Upper lobe of right lung (tissue), 1 donor: ENCODE results near the gene VN1R2. TPM values are rescaled to one million over a fixed set of nuclear protein-coding genes. Genes with fewer than 3 reads are reported as not detected.
"Not testable (repeated sequence)": the region's sequence is repeated elsewhere in the genome, so short reads cannot be mapped to it uniquely, and the experiment has no call there.

Experiments used
- ATAC-seq: fragments of 200-7000 bp; cut with Tn5 transposase; one replicate; pipeline ENCODE4 v1.9.1; 2020; ENCODE audit warnings: mild to moderate bottlenecking, moderate library complexity
- DNase-seq: peaks from one replicate; pipeline ENCODE4 v3.0.0-alpha.2; 2020
- H3K27ac ChIP-seq: fragments of 200-600 bp; one replicate; pipeline ENCODE4 v1.8.0; 2022
- H3K27me3 ChIP-seq: fragments of 200-600 bp; one replicate; pipeline ENCODE4 v1.8.0; 2022; ENCODE audit warnings: mild to moderate bottlenecking
- H3K36me3 ChIP-seq: fragments of 200-600 bp; one replicate; pipeline ENCODE4 v1.8.0; 2022
- H3K4me1 ChIP-seq: fragments of 200-600 bp; one replicate; pipeline ENCODE4 v1.8.0; 2022
- H3K4me3 ChIP-seq: fragments of 200-600 bp; one replicate; pipeline ENCODE4 v1.8.0; 2022; ENCODE audit warnings: mild to moderate bottlenecking
- H3K9me3 ChIP-seq: fragments of 200-600 bp; one replicate; pipeline ENCODE4 v1.8.0; 2022
- intact Hi-C: fragments of 100-400 bp; cut with DNase I; formaldehyde crosslinking; loops from one replicate; pipeline ENCODE4 v1.11.0; 2022
- total RNA-seq: library from RNA; stranded (reverse); fragmentation: NEBNext Ultra II Directional; extraction: Animal tissue kit (Norgen Biotek cat#: 25700); gene quantifications from one replicate; pipeline ENCODE4 v1.2.1, GENCODE V29; 2021
- TF ChIP-seq, protein P1 (sequence below): fragments of 200-600 bp; IDR thresholded peaks from one replicate; pipeline ENCODE4 v1.8.0; 2022; ENCODE audit warnings: antibody characterized with exemption
- donor health status: DM: no; HTN: yes; CAD: no; lungs with severe emphysema.

Gene VN1R2
- total RNA-seq, 1 donor from 2014 or later, result not detected

DNA sequence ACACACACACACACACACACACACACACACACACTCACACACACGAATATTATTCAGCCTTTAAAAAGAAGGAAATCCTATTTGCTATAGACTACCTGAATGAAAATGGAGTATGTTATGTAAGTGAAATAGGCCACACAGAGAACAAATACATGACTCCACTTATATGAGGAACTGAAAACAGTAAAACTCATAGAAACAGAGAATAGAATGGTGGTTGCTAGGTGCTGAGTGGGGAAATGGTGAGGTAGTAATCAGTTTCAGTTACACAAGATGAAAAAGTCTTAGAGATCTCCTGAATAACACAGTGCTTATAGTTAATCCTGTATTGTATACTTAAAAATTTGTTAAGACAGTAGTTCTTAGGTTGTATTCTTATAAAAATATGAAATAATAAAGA, 11.6 kb upstream of the VN1R2 start:
- Histone ChIP-seq H3K36me3 (peaks cover 30% of the 10 kb centered on the region), H3K27ac (no peak overlapping the region), H3K9me3 (peaks cover 56% of the 10 kb centered on the region), H3K4me1 (no peaks in the 10 kb centered on the region), H3K4me3 (no peak overlapping the region), H3K27me3 (no peaks in the 10 kb centered on the region)
- no peak for ATAC-seq
- TF ChIP-seq, protein P1, sequence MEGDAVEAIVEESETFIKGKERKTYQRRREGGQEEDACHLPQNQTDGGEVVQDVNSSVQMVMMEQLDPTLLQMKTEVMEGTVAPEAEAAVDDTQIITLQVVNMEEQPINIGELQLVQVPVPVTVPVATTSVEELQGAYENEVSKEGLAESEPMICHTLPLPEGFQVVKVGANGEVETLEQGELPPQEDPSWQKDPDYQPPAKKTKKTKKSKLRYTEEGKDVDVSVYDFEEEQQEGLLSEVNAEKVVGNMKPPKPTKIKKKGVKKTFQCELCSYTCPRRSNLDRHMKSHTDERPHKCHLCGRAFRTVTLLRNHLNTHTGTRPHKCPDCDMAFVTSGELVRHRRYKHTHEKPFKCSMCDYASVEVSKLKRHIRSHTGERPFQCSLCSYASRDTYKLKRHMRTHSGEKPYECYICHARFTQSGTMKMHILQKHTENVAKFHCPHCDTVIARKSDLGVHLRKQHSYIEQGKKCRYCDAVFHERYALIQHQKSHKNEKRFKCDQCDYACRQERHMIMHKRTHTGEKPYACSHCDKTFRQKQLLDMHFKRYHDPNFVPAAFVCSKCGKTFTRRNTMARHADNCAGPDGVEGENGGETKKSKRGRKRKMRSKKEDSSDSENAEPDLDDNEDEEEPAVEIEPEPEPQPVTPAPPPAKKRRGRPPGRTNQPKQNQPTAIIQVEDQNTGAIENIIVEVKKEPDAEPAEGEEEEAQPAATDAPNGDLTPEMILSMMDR, result no peak
- intact Hi-C loops, result no loop called here
- DNase-seq, result no peak

DNA sequence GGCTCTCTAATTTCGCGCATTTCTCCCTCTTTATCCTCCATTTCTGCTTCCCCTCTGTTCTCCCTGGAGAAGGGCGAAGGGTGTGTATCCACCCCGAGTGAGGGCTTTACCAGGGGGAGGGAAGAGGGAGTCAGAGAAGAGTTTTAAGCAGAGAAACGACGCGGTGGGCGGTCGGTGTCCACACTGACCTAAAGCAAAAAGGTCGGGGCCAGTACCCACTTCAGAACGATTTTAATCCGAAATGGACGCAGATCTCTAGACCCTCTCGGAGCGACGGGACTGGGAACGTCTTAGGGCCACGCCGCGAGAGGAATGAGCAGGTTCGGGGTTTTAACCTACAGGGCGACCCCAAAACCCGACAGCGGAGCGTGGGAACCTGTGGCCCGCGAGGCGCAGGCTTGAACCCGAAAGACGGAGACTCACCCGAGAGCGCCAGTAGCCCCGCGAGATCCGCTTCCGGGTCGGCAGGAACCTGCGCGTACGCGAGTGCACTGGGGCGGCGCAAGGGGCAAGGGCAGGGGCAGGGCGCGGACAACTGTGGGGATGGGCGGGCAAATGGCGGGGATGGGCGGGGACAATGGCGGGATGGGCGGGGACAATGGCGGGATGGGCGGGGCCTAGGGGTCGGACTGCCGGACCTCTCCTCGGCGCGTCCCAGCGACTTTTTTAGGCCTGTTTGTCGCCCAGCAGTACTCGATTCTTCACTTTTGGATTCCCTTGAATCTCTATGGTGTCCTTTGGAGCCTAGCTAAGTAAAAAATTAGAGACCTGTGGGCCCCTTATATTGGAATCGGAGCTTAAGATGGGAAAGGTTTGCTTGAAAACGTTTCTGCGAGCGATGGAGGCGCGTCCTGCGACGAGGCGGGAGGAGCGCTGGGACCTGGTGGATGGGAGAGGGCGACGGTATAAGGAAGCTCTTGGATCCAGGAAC, 3.4 kb upstream of the VN1R2 start, which contains the start of gene ZNF677:
Gene ZNF677 (minus strand): TSS at position 463 of the 931 bp plus-strand sequence. CDS start 3,323 bp downstream, outside the sequence.
- TF ChIP-seq, protein P1, result no peak
- peak; percentile 100 for ATAC-seq
- Histone ChIP-seq H3K4me1 (no peaks in the 10 kb centered on the region), H3K4me3 (peak within 1 kb of the TSS; percentile 82), H3K36me3 (peaks cover 17% of the 10 kb centered on the region), H3K27me3 (no peaks in the 10 kb centered on the region), H3K27ac (peak within 1 kb of the TSS; percentile 79), H3K9me3 (no peaks in the 10 kb centered on the region)
- DNase-seq, result peak; percentile 95
- intact Hi-C loops, result no loop called here

DNA sequence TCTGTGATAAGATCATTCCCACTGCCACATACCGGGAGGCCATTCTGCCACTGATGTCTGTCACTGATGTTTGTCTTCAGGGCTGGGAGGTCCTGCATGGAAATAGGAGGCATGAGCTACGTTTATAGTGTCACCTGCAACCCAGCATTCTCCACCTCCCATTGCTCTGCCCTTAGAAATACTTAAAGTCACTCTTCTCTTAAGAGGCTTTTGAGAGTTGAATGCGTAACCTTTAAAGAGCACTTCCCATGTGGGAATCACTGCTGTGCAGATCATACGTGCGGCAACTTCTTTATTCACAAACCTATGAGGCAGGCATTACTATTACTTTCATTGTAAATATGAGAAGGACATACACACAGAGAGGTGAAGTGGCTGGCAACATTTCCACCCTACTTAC, 9.5 kb downstream of the VN1R2 start, which contains the start of gene VN1R4:
Gene VN1R4 (minus strand): TSS at position 101 of the 400 bp plus-strand sequence. CDS start 58 bp downstream, at position 43.
- ATAC-seq, H3K4me1 ChIP-seq, H3K36me3 ChIP-seq, H3K27me3 ChIP-seq, DNase-seq, H3K4me3 ChIP-seq, H3K9me3 ChIP-seq, intact Hi-C loops, H3K27ac ChIP-seq: not testable (repeated sequence)

DNA sequence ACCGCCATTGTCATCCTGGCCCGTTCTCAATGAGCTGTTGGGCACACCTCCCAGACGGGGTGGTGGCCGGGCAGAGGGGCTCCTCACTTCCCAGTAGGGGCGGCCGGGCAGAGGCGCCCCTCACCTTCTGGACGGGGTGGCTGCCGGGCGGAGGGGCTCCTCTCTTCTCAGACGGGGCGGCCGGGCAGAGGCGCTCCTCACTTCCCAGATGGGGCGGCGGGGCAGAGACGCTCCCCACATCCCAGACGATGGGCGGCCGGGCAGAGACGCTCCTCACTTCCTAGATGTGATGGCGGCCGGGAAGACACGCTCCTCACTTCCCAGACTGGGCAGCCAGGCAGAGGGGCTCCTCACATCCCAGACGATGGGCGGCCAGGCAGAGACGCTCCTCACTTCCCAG, 11.8 kb downstream of the VN1R2 start:
- ATAC-seq, H3K36me3 ChIP-seq, intact Hi-C loops, DNase-seq, H3K4me3 ChIP-seq, H3K9me3 ChIP-seq, H3K27ac ChIP-seq, H3K4me1 ChIP-seq, H3K27me3 ChIP-seq: not testable (repeated sequence)

DNA sequence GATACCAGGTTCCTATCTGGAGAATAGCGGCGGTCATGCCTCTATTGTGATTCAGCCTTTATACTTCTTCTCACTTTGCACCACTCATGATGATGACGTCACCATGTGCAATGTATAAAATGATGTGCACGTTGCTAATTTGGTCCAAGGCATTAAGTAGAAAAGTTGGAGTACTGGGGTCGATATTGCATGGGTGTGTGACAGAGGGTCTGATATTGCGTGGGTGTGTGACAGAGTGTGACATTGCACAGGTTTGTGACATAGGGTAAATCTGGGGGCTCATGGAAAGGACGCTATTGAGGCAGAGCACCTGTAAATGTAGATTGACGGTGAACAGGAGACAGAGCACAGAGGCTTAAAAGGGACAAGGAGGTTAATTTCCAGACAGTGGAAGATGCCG, 14.0 kb downstream of the VN1R2 start:
- Histone ChIP-seq H3K4me3 (no peak overlapping the region), H3K27ac (no peak overlapping the region), H3K9me3 (no peaks in the 10 kb centered on the region), H3K4me1 (no peaks in the 10 kb centered on the region), H3K27me3 (no peaks in the 10 kb centered on the region), H3K36me3 (no peaks in the 10 kb centered on the region)
- TF ChIP-seq, protein P1, result no peak
- intact Hi-C loops, result no loop called here
- ATAC-seq (no peak), DNase-seq (no peak)

DNA sequence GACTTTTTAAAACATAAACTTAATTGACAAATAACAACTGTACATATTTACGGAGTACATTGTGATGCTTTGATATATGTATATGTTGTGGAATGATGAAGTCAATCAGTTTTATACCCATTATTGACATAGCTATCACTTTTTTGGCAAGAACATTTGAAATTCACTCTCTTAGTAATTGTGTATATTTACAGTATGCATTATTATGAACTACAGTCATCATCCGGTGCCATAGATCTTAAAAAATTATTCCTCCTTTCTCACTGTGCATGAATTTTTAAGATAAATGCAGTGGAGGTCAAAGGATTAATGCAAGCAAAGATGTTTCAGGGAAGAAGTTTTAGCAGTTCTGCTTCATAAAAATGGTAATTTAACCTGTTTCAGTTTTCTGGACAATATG, 17.4 kb downstream of the VN1R2 start:
- TF ChIP-seq, protein P1, result no peak
- ATAC-seq (no peak), DNase-seq (no peak)
- Histone ChIP-seq H3K27me3 (no peaks in the 10 kb centered on the region), H3K27ac (no peak overlapping the region), H3K36me3 (no peaks in the 10 kb centered on the region), H3K9me3 (no peaks in the 10 kb centered on the region), H3K4me3 (no peak overlapping the region), H3K4me1 (no peaks in the 10 kb centered on the region)
- intact Hi-C loops, result no loop called here

DNA sequence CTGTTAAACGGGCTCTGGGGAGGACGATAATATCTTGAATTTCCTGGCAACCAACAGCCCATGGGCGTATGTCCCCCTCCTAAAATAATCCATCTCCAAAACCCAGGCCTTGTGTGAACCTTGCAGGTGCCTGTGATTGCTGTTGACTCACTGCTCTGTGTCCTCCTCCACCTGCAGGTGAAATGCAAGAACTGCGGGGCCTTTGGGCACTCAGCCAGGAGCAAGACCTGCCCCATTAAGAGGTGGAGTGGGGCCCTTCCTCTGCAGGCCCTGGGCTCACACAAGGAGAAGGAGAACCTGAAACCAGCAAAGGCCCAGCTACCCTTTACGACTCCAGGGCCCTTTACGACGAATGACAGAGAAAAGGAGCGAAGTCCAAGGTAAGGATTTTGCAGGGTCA, 23.9 kb downstream of the VN1R2 start:
- DNase-seq, intact Hi-C loops: not testable (repeated sequence)

More for the DNA sequence above, 23.9 kb downstream of the VN1R2 start:
- not testable (repeated sequence) for H3K4me3 ChIP-seq, H3K36me3 ChIP-seq, ATAC-seq, H3K27ac ChIP-seq, H3K4me1 ChIP-seq, H3K27me3 ChIP-seq, H3K9me3 ChIP-seq
